HG02981 (cell line): ENCODE measurements around the gene OPCML.

ENCODE experiments used
- ATAC-seq: cut with Tn5 transposase; IDR thresholded peaks from one replicate; pipeline ENCODE4 v1.9.1; 2021; ENCODE audit warnings: mild to moderate bottlenecking, moderate library complexity; ENCODE audit not compliant: unreplicated experiment

Gene OPCML

DNA sequence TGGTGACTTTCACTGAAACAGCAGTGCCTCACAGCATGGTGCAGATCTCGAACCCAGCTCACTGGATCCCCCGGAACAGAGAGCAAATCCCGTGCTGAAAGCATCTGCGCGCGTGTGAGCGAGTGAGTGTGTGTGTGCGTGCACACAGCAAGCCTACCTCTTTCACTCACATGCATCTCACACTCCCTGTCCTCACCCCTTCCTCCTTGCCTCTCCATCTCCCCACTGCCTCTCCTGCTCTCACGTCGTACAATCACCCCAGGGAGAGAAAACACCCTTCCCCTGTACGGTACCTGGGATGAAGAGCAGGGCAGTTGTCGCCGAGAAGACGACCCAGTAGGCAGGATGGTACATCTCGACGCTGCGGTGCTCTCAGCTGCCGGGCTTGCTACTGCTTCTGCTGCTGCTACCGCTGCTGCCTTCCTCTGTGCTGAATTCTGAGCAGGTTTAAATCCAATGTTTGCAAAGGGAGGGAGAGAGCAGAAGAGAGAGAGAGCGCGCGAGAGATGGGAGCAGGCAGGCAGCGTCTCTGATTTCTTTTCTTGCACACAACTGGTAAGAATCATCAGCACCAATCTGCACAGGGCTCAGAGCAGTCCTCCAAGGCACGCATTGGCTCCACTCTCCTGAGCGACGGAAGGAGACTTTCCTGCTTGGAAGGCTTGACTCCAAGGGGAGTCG is at the start of gene OPCML:
Gene OPCML (minus strand): TSS at position 531 of the 681 bp plus-strand sequence.
- no peak for ATAC-seq

GRCh38 chr11:133581091-133581490 is 48.8 kb upstream of the OPCML start:
- ATAC-seq: no peak

DNA sequence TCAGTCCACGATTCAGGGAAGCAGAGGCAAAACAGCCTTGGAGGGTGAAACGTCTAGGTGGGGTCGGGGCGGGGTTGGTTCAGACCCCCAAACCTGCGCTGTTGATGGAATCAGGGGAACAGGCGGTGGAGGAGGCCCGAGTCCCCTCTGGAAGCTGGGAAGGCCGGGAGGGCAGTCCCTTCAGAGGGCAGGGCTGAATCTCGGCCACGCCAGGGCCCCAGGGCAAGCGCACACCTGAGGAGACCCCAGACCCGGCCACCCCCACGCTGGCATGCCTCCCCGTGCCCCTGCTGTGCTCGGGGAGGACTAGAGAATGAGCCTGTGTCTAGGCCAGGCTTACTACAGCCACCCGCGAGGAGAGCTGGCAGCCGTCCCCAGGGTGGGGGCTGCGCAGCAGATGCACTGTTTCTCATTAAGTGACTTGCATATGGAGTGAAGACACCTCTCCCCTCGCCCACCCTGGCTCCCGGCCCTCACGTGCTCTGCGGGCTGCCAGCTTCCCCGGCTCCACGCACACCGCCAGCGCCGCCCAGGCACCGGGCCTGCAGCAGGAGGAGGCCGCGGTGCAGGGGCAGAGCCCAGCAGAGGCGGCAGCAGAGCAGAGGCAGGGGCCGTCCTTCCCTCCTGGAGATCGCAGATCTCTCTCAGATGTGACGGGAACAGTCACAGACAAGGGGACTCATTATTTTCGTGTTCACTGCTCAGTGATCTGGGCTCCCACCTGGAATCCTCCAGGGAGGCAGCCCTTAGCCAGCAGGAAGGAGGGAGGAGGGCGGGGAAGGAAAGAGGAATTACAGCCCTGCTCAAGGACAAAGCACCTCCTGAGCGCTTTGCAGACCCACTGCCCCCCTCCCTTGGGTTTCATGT is 47.1 kb upstream of the OPCML start:
- ATAC-seq: no peak

GRCh38 chr11:133577403-133577802 is 45.1 kb upstream of the OPCML start:
- ATAC-seq: no peak

- ATAC-seq: no peak
These were observed 44.0 kb upstream of the OPCML start for GRCh38 chr11:133576351-133576750.

- ATAC-seq: no peak
These were observed 40.8 kb upstream of the OPCML start for GRCh38 chr11:133573081-133573480.

GRCh38 chr11:133570376-133570775 is 38.1 kb upstream of the OPCML start:
- no peak for ATAC-seq

GRCh38 chr11:133563505-133564025 is 31.3 kb upstream of the OPCML start:
- no peak for ATAC-seq

DNA sequence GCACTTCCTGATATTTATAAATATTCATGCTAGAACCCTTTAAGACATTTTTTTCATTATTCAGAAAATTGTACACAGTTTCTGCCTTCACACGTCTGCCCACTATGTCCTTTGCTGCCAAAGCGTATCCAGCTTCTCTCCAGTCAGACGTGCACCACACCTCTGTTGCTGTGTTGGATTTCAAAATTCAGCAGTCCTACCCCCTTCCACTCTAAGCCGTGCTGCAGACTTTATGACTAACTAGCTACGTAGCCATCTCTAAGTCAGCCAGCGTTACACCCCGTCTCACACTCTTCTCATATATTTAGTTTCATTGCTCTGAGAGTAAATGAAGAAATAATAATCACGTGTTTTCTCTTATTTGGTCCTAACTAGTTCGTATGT is 28.2 kb upstream of the OPCML start:
- ATAC-seq: no peak

DNA sequence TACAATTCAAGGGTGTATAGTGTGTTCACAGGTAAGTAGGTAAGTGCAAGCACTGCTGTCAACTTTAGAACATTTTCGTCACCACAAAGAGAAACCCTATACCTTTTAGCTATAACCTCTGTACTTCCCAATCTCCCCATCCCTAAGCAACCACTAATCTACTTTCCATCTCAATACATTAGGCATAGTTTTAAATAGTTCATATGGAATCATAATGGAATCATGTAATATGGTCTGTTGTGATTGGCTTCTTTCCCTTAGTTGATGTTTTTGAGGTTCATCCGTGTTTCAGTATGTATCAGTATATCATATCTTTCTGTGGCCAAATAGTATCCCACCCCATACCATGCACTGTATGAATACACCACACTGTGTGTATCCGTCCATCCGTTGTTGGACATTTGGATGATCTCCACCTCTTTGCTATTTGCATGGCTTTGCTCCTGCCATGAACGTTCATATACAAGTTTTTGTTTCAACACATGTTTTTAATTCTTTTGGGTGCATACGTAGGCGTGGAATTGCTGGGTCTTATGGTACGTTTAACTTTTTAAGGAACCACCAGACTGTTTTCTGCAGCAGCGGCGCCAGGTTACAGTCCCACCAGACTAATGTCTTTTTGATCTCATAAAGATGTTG is 27.7 kb upstream of the OPCML start:
- ATAC-seq: no peak

DNA sequence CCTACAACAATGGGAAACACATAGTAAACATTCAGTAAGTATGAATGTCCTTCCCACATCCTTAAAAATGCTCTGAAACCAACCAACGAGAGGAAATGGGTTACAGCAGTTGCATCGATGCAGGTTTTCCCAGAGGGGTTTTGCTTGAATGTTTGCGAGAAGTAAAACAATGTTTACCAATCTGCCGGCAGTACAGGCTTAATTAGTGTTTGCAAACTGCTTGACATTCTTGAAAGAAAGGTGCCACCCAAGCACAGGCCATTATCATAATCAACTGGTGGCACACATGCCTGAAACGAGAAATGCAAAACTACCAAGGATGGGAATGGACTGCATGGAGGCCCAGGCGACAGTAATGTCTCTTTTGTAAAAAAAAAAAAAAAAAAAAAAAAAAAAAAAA is 27.1 kb upstream of the OPCML start:
- ATAC-seq: no peak

GRCh38 chr11:133555034-133555433 is 22.7 kb upstream of the OPCML start:
- no peak for ATAC-seq

- ATAC-seq: no peak
These were observed 21.8 kb upstream of the OPCML start for GRCh38 chr11:133553885-133554740.

- no peak for ATAC-seq
These were observed 20.6 kb upstream of the OPCML start for GRCh38 chr11:133552938-133553337.

GRCh38 chr11:133551064-133551463 is 18.8 kb upstream of the OPCML start:
- ATAC-seq: no peak

DNA sequence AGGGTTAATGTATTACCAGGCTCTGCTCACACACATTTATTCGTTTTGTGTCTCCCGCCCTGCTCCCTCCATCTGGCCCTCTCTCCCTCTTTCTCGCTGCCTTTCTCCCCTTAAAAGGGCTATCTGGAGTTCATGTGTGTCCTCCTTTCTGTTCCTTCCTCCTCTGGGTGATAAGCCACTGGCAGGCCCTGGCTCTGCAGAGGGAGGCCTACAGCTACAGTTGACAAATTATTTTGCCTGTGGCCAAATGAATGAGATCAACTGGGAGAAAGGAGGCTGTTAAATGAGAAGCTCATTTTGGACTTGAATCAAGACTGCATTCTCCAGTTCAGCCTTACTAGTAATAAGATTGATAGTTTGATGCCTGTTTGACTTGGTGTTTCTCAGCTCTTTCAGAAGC is 17.5 kb upstream of the OPCML start:
- ATAC-seq: no peak

DNA sequence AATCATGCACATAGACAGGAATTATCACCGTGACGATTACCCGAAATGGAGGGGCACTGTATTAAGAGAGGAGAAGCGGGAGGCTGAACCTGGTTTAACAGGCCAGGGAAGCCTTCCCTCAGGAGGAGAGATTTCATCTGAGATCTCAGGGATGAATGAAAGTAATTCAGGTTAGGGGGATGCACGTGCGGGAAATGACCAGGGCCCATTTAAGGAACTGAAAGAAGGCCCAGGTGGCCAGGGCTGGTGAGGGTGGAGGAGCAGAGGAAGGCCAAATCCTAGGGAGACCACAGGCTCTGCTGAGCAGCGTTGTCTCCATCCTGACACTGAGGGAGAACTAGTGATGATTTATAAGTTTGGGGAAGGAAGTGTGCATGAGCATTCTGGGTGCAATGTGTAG is 16.3 kb upstream of the OPCML start:
- ATAC-seq: no peak

DNA sequence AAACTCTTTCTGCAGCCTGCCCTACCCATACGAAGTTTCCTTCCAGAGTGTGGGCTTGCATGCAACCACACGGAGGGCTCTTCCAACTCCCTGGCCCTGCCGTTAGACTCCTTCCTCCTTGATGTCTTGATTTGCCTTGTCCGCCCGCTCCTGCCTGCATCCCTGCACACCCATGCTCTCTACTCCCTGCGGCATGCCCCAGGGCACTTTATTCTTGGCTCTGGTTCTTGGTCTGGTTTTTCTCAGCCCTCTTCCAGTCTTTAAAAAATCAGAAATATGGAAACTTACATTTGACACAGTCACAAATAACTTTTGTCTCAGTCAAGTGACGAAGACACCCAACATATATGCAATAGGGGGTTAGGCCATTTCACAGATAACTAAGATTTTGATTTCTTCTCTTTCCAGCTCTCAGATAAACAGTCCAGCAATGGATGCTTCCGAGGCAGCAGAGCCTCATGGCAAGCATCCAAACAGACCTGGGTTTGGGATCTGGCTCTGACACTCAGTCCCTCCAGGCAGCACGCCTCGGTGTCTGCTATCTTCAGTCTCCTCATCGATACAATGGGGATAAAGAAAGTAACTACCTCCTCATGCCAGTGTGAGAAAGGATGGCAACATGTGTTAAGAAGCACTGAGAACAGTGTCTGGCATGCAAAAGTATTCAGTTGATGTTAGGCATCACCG is 15.7 kb upstream of the OPCML start:
- no peak for ATAC-seq

DNA sequence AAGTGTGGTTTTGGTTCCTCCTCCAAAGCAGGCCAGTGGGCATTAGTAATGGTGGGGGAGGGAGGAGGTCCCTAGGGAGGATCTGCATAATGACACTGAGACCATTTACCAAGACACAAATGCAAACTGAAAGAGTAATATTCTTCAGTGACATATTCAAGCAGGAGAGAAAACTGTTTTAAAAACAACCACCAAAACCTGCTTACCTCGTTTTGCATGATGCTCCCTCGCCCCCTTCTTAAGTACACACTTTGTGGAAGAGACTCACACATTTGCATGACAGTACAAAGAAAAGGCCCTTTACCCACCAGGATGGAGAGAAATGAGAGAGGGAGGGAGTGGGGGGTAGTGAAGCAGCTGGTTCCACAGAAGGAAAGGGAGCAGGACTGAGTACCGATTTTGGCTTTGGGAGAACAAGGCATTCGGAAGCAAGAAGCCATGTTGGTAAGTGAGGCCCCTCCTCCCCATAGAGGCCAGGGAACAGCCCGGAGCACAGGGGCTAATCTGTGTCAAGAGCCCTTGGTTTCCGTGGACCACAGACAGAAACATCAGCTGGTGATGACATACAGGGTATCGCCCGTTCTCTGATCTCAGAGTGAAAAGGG is 13.0 kb upstream of the OPCML start:
- no peak for ATAC-seq

- no peak for ATAC-seq
These were observed 9.4 kb upstream of the OPCML start for GRCh38 chr11:133541720-133542095.
